HCT116 (cell line): ENCODE data around the gene KIAA1549. TPM values are rescaled to one million over a fixed set of nuclear protein-coding genes. Genes with fewer than 3 reads are reported as not detected.

Experiments used
- ATAC-seq: fragments of 200-7000 bp; cut with Tn5 transposase; 2 replicates; pipeline ENCODE4 v1.9.1; 2020; ENCODE audit warnings: mild to moderate bottlenecking, moderate library complexity
- BruUV-seq: library from RNA; stranded (reverse); fragments of 400-500 nt; replicated peaks from 2 replicates; lab custom pipeline; 2021; lab: Mats Ljungman, UMichigan
- CTCF ChIA-PET: fragments of 300-600 bp; sonication (Branson Sonifier 250); formaldehyde crosslinking; loops from one replicate; lab custom pipeline; 2021; ENCODE audit warnings: antibody characterized with exemption; lab: Charles Lee
- POLR2A ChIA-PET: fragments of 300-600, 350-600 bp; sonication (Branson Sonifier 250); formaldehyde crosslinking; loops from one replicate; lab custom pipeline; 2021; ENCODE audit warnings: antibody characterized with exemption; lab: Charles Lee
- RAD21 ChIA-PET, 2 experiments: fragments of 300-600 bp; sonication (Branson Sonifier 250); formaldehyde crosslinking; loops; one replicate each; lab custom pipeline; 2023; ENCODE audit warnings: low total read pairs in 2 of 2; ENCODE audit not compliant: uncharacterized antibody in 2 of 2, unreplicated experiment in 2 of 2, low non-redundant PET in 1 of 2; lab: Charles Lee
- DNase-seq: peaks from one replicate; pipeline ENCODE4 v3.0.0-alpha.2; 2010; ENCODE audit warnings: low read depth, low spot score
- H2AFZ ChIP-seq: fragments of 200-600 bp; shearing (Covaris generic), sonication (generic); 2 replicates; pipeline ENCODE4 v1.6.1; 2017; ENCODE audit warnings: low read depth, mixed run types, mixed read lengths, antibody characterized with exemption, low read length; ENCODE audit not compliant: poor library complexity, severe bottlenecking
- H3K27ac ChIP-seq: 2 replicates; pipeline ENCODE4 v1.5.1; 2012; ENCODE audit warnings: low read depth, low read length
- H3K27me3 ChIP-seq: fragments of 200-600 bp; sonication (generic); 2 replicates; pipeline ENCODE4 v1.6.1; 2016; ENCODE audit warnings: mixed run types, low read length, mixed read lengths; ENCODE audit not compliant: insufficient read depth
- H3K36me3 ChIP-seq, 2 experiments: fragments of 200-500 bp in 1 of 2; fragments of 200-600 bp in 1 of 2; sonication (Bioruptor generic) in 1 of 2; sonication (generic) in 1 of 2; 2 replicates each; pipeline versions ENCODE4 v1.5.1 to v1.6.1; 2014 to 2016; ENCODE audit warnings: low read length in 2 of 2, inconsistent platforms in 1 of 2, mixed read lengths in 1 of 2, mixed run types in 1 of 2; ENCODE audit not compliant: insufficient read depth in 2 of 2, control insufficient read depth in 1 of 2
- H3K4me1 ChIP-seq, 2 experiments: fragments of 200-600 bp in 1 of 2; sonication (generic) in 1 of 2; 2 replicates each; pipeline versions ENCODE4 v1.5.1 to v1.6.1; 2012 to 2017; ENCODE audit warnings: low read length in 2 of 2, inconsistent platforms in 1 of 2, mild to moderate bottlenecking in 1 of 2, mixed read lengths in 1 of 2, mixed run types in 1 of 2, moderate library complexity in 1 of 2; ENCODE audit not compliant: insufficient read depth in 2 of 2, control insufficient read depth in 1 of 2
- H3K4me2 ChIP-seq: fragments of 200-600 bp; sonication (generic); 2 replicates; pipeline ENCODE4 v1.6.1; 2017; ENCODE audit warnings: mixed run types, low read length, mixed read lengths
- H3K4me3 ChIP-seq, 2 experiments: fragments of 200-600 bp in 1 of 2; sonication (generic) in 1 of 2; replicated peaks in 1 of 2; 2 replicates each; pipeline ENCODE4 v1.5.1; 2011 to 2016; ENCODE audit warnings: low read length in 2 of 2, control low read depth in 1 of 2, low read depth in 1 of 2, mild to moderate bottlenecking in 1 of 2, mixed read lengths in 1 of 2, mixed run types in 1 of 2
- H3K79me2 ChIP-seq: fragments of 200-600 bp; sonication (generic); 2 replicates; pipeline ENCODE4 v1.6.1; 2017; ENCODE audit warnings: mild to moderate bottlenecking, mixed run types, low read length, moderate library complexity, mixed read lengths; ENCODE audit not compliant: insufficient read depth
- H3K9ac ChIP-seq: fragments of 200-600 bp; sonication (generic); 2 replicates; pipeline ENCODE4 v1.6.1; 2016; ENCODE audit warnings: low read length, mixed read lengths
- H3K9me2 ChIP-seq: fragments of 200-600 bp; sonication (generic), shearing (Covaris generic); 2 replicates; pipeline ENCODE4 v1.6.1; 2017; ENCODE audit warnings: mixed run types, mild to moderate bottlenecking, moderate library complexity; ENCODE audit not compliant: insufficient read depth
- H3K9me3 ChIP-seq, 2 experiments: fragments of 200-500 bp in 1 of 2; fragments of 200-600 bp in 1 of 2; sonication (Bioruptor generic) in 1 of 2; sonication (generic) in 1 of 2; 2 replicates each; pipeline ENCODE4 v1.6.1; 2014 to 2017; ENCODE audit warnings: low read length in 2 of 2, mixed read lengths in 2 of 2, inconsistent platforms in 1 of 2, low read depth in 1 of 2, mild to moderate bottlenecking in 1 of 2, mixed run types in 1 of 2, moderate library complexity in 1 of 2; ENCODE audit not compliant: control insufficient read depth in 1 of 2, insufficient read depth in 1 of 2
- H4K20me1 ChIP-seq: fragments of 200-600 bp; sonication (generic), shearing (Covaris generic); 2 replicates; pipeline ENCODE4 v1.6.1; 2017; ENCODE audit warnings: mixed run types, mild to moderate bottlenecking, moderate library complexity; ENCODE audit not compliant: insufficient read depth
- CBX3 ChIP-seq: IDR thresholded peaks from 2 replicates; pipeline ENCODE4 v1.6.1; 2012; ENCODE audit warnings: low read depth
- CEBPB ChIP-seq: IDR thresholded peaks from 2 replicates; pipeline ENCODE4 v1.6.1; 2012; ENCODE audit warnings: low read depth
- CTCF ChIP-seq, 3 experiments: fragments of 200-600 bp in 1 of 3; sonication (generic) in 1 of 3; IDR thresholded peaks in 2 of 3; conservative IDR thresholded peaks in 1 of 3; 2 replicates each; pipeline ENCODE4 v1.5.1; 2012 to 2017; ENCODE audit warnings: low read depth in 2 of 3, low read length in 2 of 3, antibody characterized with exemption in 1 of 3, borderline replicate concordance in 1 of 3, control low read depth in 1 of 3, mild to moderate bottlenecking in 1 of 3, mixed read lengths in 1 of 3, mixed run types in 1 of 3, moderate library complexity in 1 of 3; ENCODE audit not compliant: insufficient read depth in 1 of 3
- EGR1 ChIP-seq: IDR thresholded peaks from 2 replicates; pipeline ENCODE4 v1.6.1; 2012; ENCODE audit warnings: low read depth
- ELF1 ChIP-seq: IDR thresholded peaks from 2 replicates; pipeline ENCODE4 v1.6.1; 2012; ENCODE audit warnings: low read depth, borderline replicate concordance
- EZH2 ChIP-seq: fragments of 200-600 bp; sonication (generic); IDR thresholded peaks from 2 replicates; pipeline ENCODE4 v1.6.1; 2017; ENCODE audit warnings: antibody characterized with exemption, mixed run types
- EZH2phosphoT487 ChIP-seq: fragments of 200-600 bp; IDR thresholded peaks from 2 replicates; pipeline ENCODE4 v1.6.1; 2018; ENCODE audit warnings: antibody characterized with exemption, borderline replicate concordance
- FOSL1 ChIP-seq: IDR thresholded peaks from 2 replicates; pipeline ENCODE4 v1.6.1; 2012; ENCODE audit warnings: low read depth
- JUND ChIP-seq: IDR thresholded peaks from 2 replicates; pipeline ENCODE4 v1.6.1; 2012
- MAX ChIP-seq: IDR thresholded peaks from 2 replicates; pipeline ENCODE4 v1.6.1; 2012
- POLR2A ChIP-seq: IDR thresholded peaks from 2 replicates; pipeline ENCODE4 v1.7.0; 2011; ENCODE audit warnings: borderline replicate concordance; ENCODE audit not compliant: insufficient read depth, insufficient read length; ENCODE audit errors: extremely low read depth
- POLR2AphosphoS5 ChIP-seq: IDR thresholded peaks from 2 replicates; pipeline ENCODE4 v1.6.1; 2011; ENCODE audit warnings: mild to moderate bottlenecking, low read depth, low read length, moderate library complexity
- RAD21 ChIP-seq: IDR thresholded peaks from 2 replicates; pipeline ENCODE4 v1.6.1; 2012; ENCODE audit warnings: low read depth, mild to moderate bottlenecking
- REST ChIP-seq: IDR thresholded peaks from 2 replicates; pipeline ENCODE4 v1.6.1; 2012; ENCODE audit warnings: low read depth
- TCF7L2 ChIP-seq: IDR thresholded peaks from 2 replicates; pipeline ENCODE4 v1.7.0; 2011; ENCODE audit warnings: borderline replicate concordance, inconsistent platforms; ENCODE audit not compliant: insufficient read depth, insufficient read length; ENCODE audit errors: extremely low read depth
- ZBTB33 ChIP-seq: IDR thresholded peaks from 2 replicates; pipeline ENCODE4 v1.6.1; 2011; ENCODE audit warnings: mild to moderate bottlenecking, low read length, moderate library complexity; ENCODE audit not compliant: insufficient replicate concordance; ENCODE audit errors: extremely low read depth
- ZFX ChIP-seq: fragments of 450-650 bp; IDR thresholded peaks from 2 replicates; pipeline ENCODE4 v1.6.1; 2017
- ZNF274 ChIP-seq: fragments of 200-500 bp; sonication (Bioruptor generic); IDR thresholded peaks from 2 replicates; pipeline ENCODE4 v1.6.1; 2014; ENCODE audit warnings: mild to moderate bottlenecking, low read depth, low read length, inconsistent platforms
- intact Hi-C: fragments of 100-400 bp; cut with micrococcal nuclease; formaldehyde crosslinking; loops from 2 replicates; pipeline ENCODE4 v1.10.0; 2022
- total RNA-seq: library from RNA; stranded (reverse); gene quantifications from one replicate; pipeline ENCODE4 v1.2.1, GENCODE V29; 2021; ENCODE audit not compliant: unreplicated experiment

KIAA1549 gene
- total RNA-seq, 1 experiment from 2014 or later: 3.9 TPM

GRCh38 chr7:139023076-139023475, 41.9 kb upstream of the KIAA1549 start:
- no peak overlapping the region for H2AFZ ChIP-seq
- ChIA-PET CTCF (no interaction called here), POLR2A (no interaction called here), RAD21 (no interaction called here)
- no peaks in the 10 kb centered on the region for H3K9me3 ChIP-seq
- DNase-seq (no peak), ATAC-seq (no peak)
- no peaks in the 10 kb centered on the region for H3K9me2 ChIP-seq
- no peaks in the 10 kb centered on the region for H3K4me1 ChIP-seq
- H3K4me2 ChIP-seq: no peak overlapping the region
- no peaks in the 10 kb centered on the region for H3K27me3 ChIP-seq
- no peaks in the 10 kb centered on the region for H4K20me1 ChIP-seq
- no peak overlapping the region for H3K9ac ChIP-seq
- no TSS peak for BruUV-seq
- TF ChIP-seq CEBPB (no peak), TCF7L2 (no peak), FOSL1 (no peak), CTCF (IDR thresholded peaks at IDR 0.05 in 2 of 3, conservative IDR thresholded peaks at IDR 0.05 in 1 of 3; ENCODE audit: borderline replicate concordance in 1 of 3, insufficient read depth in 1 of 3, low read depth in 2 of 3, low read length in 2 of 3) (no peak), POLR2A (no peak), ZNF274 (no peak), RAD21 (no peak), EZH2 (no peak), REST (no peak), ELF1 (no peak), MAX (no peak), JUND (no peak), CBX3 (no peak), EZH2phosphoT487 (no peak), POLR2AphosphoS5 (no peak), ZBTB33 (no peak), ZFX (no peak), EGR1 (no peak)
- 0 out of 2 replicates have a peak, but pooled peaks cover 2% of the 10 kb centered on the region for H3K79me2 ChIP-seq
- H3K27ac ChIP-seq: no peak overlapping the region
- H3K36me3 ChIP-seq: peaks cover 39 to 50% of the 10 kb centered on the region in 2 experiments
- H3K4me3 ChIP-seq: no peak overlapping the region
- intact Hi-C loops: no loop called here
